Measurements from ENCODE around the gene TARBP1.

DNA sequence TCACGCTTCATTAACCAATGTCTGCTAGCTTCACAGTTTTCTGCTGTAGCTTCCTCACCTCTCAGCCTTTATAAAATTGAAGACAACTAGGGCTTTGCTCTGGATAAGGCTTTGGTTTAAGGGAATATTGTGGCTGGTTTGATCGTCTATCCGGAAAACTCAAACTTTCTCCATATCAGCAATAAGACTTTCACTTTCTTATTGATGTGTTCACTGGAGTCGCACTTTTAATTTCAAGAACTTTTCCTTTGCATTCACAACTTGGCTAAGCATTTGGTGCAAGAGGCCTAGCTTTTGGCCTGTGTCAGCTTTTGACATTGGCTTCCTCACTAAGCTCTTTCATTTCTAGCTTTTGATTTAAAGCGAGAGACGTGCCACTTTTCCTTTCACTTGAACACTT is 92.9 kb downstream of the TARBP1 start:
- TF ChIP-seq, protein P1, sequence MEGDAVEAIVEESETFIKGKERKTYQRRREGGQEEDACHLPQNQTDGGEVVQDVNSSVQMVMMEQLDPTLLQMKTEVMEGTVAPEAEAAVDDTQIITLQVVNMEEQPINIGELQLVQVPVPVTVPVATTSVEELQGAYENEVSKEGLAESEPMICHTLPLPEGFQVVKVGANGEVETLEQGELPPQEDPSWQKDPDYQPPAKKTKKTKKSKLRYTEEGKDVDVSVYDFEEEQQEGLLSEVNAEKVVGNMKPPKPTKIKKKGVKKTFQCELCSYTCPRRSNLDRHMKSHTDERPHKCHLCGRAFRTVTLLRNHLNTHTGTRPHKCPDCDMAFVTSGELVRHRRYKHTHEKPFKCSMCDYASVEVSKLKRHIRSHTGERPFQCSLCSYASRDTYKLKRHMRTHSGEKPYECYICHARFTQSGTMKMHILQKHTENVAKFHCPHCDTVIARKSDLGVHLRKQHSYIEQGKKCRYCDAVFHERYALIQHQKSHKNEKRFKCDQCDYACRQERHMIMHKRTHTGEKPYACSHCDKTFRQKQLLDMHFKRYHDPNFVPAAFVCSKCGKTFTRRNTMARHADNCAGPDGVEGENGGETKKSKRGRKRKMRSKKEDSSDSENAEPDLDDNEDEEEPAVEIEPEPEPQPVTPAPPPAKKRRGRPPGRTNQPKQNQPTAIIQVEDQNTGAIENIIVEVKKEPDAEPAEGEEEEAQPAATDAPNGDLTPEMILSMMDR (IDR thresholded peaks at IDR 0.05), result no peak
- TF ChIP-seq POLR2A (IDR thresholded peaks at IDR 0.05; ENCODE audit: low read depth), result no peak
- TF ChIP-seq EP300 (IDR thresholded peaks at IDR 0.05), result no peak
- TF ChIP-seq POLR2AphosphoS5 (IDR thresholded peaks at IDR 0.05), result no peak
